ENCODE measurements around the gene ROR1.

Gene ROR1

DNA sequence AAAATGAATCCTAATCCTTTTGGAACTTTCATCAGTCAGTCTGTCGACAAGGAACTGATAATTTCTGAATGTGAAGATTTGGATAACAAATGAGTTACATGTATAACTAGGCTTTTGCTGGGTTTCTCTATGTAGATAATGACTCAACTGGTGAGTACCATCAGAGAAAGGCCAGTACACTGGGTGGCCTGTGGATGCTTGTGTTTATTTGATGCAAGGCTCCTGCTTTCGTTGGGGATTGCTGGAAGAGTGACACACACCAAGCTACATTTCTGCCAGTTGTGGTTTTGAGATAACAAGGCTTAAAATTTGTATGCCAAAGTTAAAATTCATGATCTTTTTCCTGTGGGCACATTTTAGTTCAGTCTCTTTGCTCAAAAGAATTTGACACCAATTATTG is 314.0 kb downstream of the ROR1 start:
- no peaks in the 10 kb centered on the region for H3K79me2 ChIP-seq (ENCODE audit: insufficient read depth, low read length)
- no peaks in the 10 kb centered on the region for H3K36me3 ChIP-seq (ENCODE audit: insufficient read depth, low read length)
- H3K27ac ChIP-seq (ENCODE audit: low read length), result no peak overlapping the region
- H3K9me3 ChIP-seq (ENCODE audit: insufficient read depth, low read length, severe bottlenecking), result no peaks in the 10 kb centered on the region
- ATAC-seq (ENCODE audit: insufficient read depth, low read depth) (no peak), DNase-seq (no peak)
- H3K9ac ChIP-seq (ENCODE audit: low read depth, low read length), result no peak overlapping the region
- H2AFZ ChIP-seq (ENCODE audit: low read depth, low read length), result no peak overlapping the region
- H4K20me1 ChIP-seq (ENCODE audit: insufficient read depth, low read length), result no peaks in the 10 kb centered on the region
- no peak for TF ChIP-seq EZH2 (IDR thresholded peaks at IDR 0.05; ENCODE audit: borderline replicate concordance, low read depth, low read length, severe bottlenecking)
- no peak for TF ChIP-seq CTCF (IDR thresholded peaks at IDR 0.05; ENCODE audit: borderline replicate concordance, extremely low read depth, low read length, poor library complexity, severe bottlenecking)
- no peaks in the 10 kb centered on the region for H3K27me3 ChIP-seq (ENCODE audit: insufficient read depth, low read length, poor library complexity)
- H3K4me1 ChIP-seq (ENCODE audit: insufficient read depth, low read length), result no peaks in the 10 kb centered on the region
- no peak overlapping the region for H3K4me3 ChIP-seq (ENCODE audit: low read depth in 1 of 2, low read length in 2 of 2)
- no peak overlapping the region for H3K4me2 ChIP-seq (ENCODE audit: insufficient read depth, low read length)

DNA sequence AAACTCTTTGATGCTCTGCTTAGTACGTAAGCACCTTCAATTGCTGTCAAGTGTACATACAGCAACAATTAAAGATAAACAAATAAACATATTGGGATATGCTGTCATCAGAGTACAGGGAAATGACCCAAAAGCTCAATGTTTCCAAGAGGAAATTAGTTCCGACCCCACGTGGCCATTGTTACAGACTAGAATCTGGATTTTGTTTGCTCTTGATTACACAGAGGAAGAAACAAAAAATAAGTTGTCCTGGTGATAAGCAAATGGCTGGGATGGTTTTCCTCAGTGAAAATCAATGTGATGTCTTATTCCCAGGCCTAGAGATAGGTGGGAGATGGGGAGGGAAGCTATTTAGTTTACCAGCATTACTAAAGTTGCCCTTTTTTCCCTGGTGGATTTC is 316.6 kb downstream of the ROR1 start:
- ATAC-seq (ENCODE audit: insufficient read depth, low read depth), result no peak
- H4K20me1 ChIP-seq (ENCODE audit: insufficient read depth, low read length), result no peaks in the 10 kb centered on the region
- H3K36me3 ChIP-seq (ENCODE audit: insufficient read depth, low read length), result no peaks in the 10 kb centered on the region
- no peak for DNase-seq
- H3K4me2 ChIP-seq (ENCODE audit: insufficient read depth, low read length), result no peak overlapping the region
- no peaks in the 10 kb centered on the region for H3K9me3 ChIP-seq (ENCODE audit: insufficient read depth, low read length, severe bottlenecking)
- no peaks in the 10 kb centered on the region for H3K27me3 ChIP-seq (ENCODE audit: insufficient read depth, low read length, poor library complexity)
- no peak overlapping the region for H2AFZ ChIP-seq (ENCODE audit: low read depth, low read length)
- no peak overlapping the region for H3K9ac ChIP-seq (ENCODE audit: low read depth, low read length)
- TF ChIP-seq EZH2 (IDR thresholded peaks at IDR 0.05; ENCODE audit: borderline replicate concordance, low read depth, low read length, severe bottlenecking), result no peak
- TF ChIP-seq CTCF (IDR thresholded peaks at IDR 0.05; ENCODE audit: borderline replicate concordance, extremely low read depth, low read length, poor library complexity, severe bottlenecking), result no peak
- H3K27ac ChIP-seq (ENCODE audit: low read length), result no peak overlapping the region
- H3K79me2 ChIP-seq (ENCODE audit: insufficient read depth, low read length), result no peaks in the 10 kb centered on the region
- no peak overlapping the region for H3K4me3 ChIP-seq (ENCODE audit: low read depth in 1 of 2, low read length in 2 of 2)
- H3K4me1 ChIP-seq (ENCODE audit: insufficient read depth, low read length), result no peaks in the 10 kb centered on the region

GRCh38 chr1:64092851-64093371 is 319.1 kb downstream of the ROR1 start:
- ATAC-seq (ENCODE audit: insufficient read depth, low read depth) (no peak), DNase-seq (no peak)
- H3K4me3 ChIP-seq (ENCODE audit: low read depth in 1 of 2, low read length in 2 of 2), result no peak overlapping the region
- H3K36me3 ChIP-seq (ENCODE audit: insufficient read depth, low read length), result no peaks in the 10 kb centered on the region
- H3K9me3 ChIP-seq (ENCODE audit: insufficient read depth, low read length, severe bottlenecking), result no peaks in the 10 kb centered on the region
- no peak overlapping the region for H2AFZ ChIP-seq (ENCODE audit: low read depth, low read length)
- H3K4me1 ChIP-seq (ENCODE audit: insufficient read depth, low read length), result no peaks in the 10 kb centered on the region
- H3K27me3 ChIP-seq (ENCODE audit: insufficient read depth, low read length, poor library complexity), result no peaks in the 10 kb centered on the region
- no peak overlapping the region for H3K9ac ChIP-seq (ENCODE audit: low read depth, low read length)
- TF ChIP-seq EZH2 (IDR thresholded peaks at IDR 0.05; ENCODE audit: borderline replicate concordance, low read depth, low read length, severe bottlenecking) (no peak), CTCF (IDR thresholded peaks at IDR 0.05; ENCODE audit: borderline replicate concordance, extremely low read depth, low read length, poor library complexity, severe bottlenecking) (no peak)
- no peaks in the 10 kb centered on the region for H4K20me1 ChIP-seq (ENCODE audit: insufficient read depth, low read length)
- no peaks in the 10 kb centered on the region for H3K79me2 ChIP-seq (ENCODE audit: insufficient read depth, low read length)
- no peak overlapping the region for H3K27ac ChIP-seq (ENCODE audit: low read length)
- no peak overlapping the region for H3K4me2 ChIP-seq (ENCODE audit: insufficient read depth, low read length)

GRCh38 chr1:64093941-64094340 is 320.1 kb downstream of the ROR1 start:
- no peak for TF ChIP-seq EZH2 (IDR thresholded peaks at IDR 0.05; ENCODE audit: borderline replicate concordance, low read depth, low read length, severe bottlenecking)
- TF ChIP-seq CTCF (IDR thresholded peaks at IDR 0.05; ENCODE audit: borderline replicate concordance, extremely low read depth, low read length, poor library complexity, severe bottlenecking), result no peak
- H3K4me2 ChIP-seq (ENCODE audit: insufficient read depth, low read length), result no peak overlapping the region
- no peak overlapping the region for H3K27ac ChIP-seq (ENCODE audit: low read length)
- no peak overlapping the region for H2AFZ ChIP-seq (ENCODE audit: low read depth, low read length)
- peaks cover 2% of the 10 kb centered on the region for H3K27me3 ChIP-seq (ENCODE audit: insufficient read depth, low read length, poor library complexity)
- no peak for ATAC-seq (ENCODE audit: insufficient read depth, low read depth)
- H3K9ac ChIP-seq (ENCODE audit: low read depth, low read length), result no peak overlapping the region
- no peak for DNase-seq
- H3K4me3 ChIP-seq (ENCODE audit: low read depth in 1 of 2, low read length in 2 of 2), result no peak overlapping the region
- H3K36me3 ChIP-seq (ENCODE audit: insufficient read depth, low read length), result no peaks in the 10 kb centered on the region
- H3K9me3 ChIP-seq (ENCODE audit: insufficient read depth, low read length, severe bottlenecking), result no peaks in the 10 kb centered on the region
- H3K4me1 ChIP-seq (ENCODE audit: insufficient read depth, low read length), result no peaks in the 10 kb centered on the region
- H4K20me1 ChIP-seq (ENCODE audit: insufficient read depth, low read length), result no peaks in the 10 kb centered on the region
- no peaks in the 10 kb centered on the region for H3K79me2 ChIP-seq (ENCODE audit: insufficient read depth, low read length)
